22Rv1 (cell line): Measurements from ENCODE around the gene PASK.

Experiments used
- H3K27ac ChIP-seq: fragments of 450-650 bp; 2 replicates; pipeline ENCODE4 v1.5.1; 2017
- CTCF ChIP-seq: fragments of 450-650 bp; IDR thresholded peaks from 2 replicates; pipeline ENCODE4 v1.5.1; 2017; ENCODE audit warnings: mild to moderate bottlenecking
- ZFX ChIP-seq: fragments of 450-650 bp; IDR thresholded peaks from 2 replicates; pipeline ENCODE4 v1.6.1; 2017; ENCODE audit warnings: antibody characterized with exemption, borderline replicate concordance

Gene PASK

GRCh38 chr2:241125626-241126025, 23.6 kb downstream of the PASK start:
- no peak overlapping the region for H3K27ac ChIP-seq
- no peak for TF ChIP-seq CTCF
- no peak for TF ChIP-seq ZFX

GRCh38 chr2:241123816-241124536, 25.3 kb downstream of the PASK start:
- H3K27ac ChIP-seq: peak overlapping the region; percentile 18; the same call in 1 of the 2 replicates
- TF ChIP-seq CTCF (no peak), ZFX (no peak)

- TF ChIP-seq ZFX (no peak), CTCF (no peak)
- no peak overlapping the region for H3K27ac ChIP-seq
Observed at GRCh38 chr2:241122376-241123002, 26.8 kb downstream of the PASK start.

GRCh38 chr2:241121008-241121407, 28.3 kb downstream of the PASK start:
- H3K27ac ChIP-seq: no peak overlapping the region
- TF ChIP-seq CTCF (no peak), ZFX (no peak)

- H3K27ac ChIP-seq: no peak overlapping the region
- TF ChIP-seq ZFX: no peak
- TF ChIP-seq CTCF: no peak
Observed at GRCh38 chr2:241120440-241120839, 28.8 kb downstream of the PASK start.

GRCh38 chr2:241118737-241119505, 30.4 kb downstream of the PASK start:
- H3K27ac ChIP-seq: 0 out of 2 replicates have a peak overlapping the region, but pooled peaks have one; percentile 3
- no peak for TF ChIP-seq ZFX
- no peak for TF ChIP-seq CTCF
